HG03039 (cell line): ENCODE results near the gene IL12RB1.

Experiments
- ATAC-seq: cut with Tn5 transposase; IDR thresholded peaks from one replicate; pipeline ENCODE4 v1.9.1; 2021; ENCODE audit warnings: mild to moderate bottlenecking, moderate library complexity; ENCODE audit not compliant: unreplicated experiment

The IL12RB1 gene

GRCh38 chr19:18013210-18014111, 73.3 kb downstream of the IL12RB1 start:
- ATAC-seq, result no peak

- ATAC-seq, result no peak
Observed at GRCh38 chr19:18010149-18010548, 76.6 kb downstream of the IL12RB1 start.

GRCh38 chr19:18009412-18010066, 77.2 kb downstream of the IL12RB1 start:
- no peak for ATAC-seq
